ENCODE results near the gene TECRL.

Gene TECRL

GRCh38 chr4:64409300-64409699 lies at the start of gene TECRL:
TSS of gene TECRL (minus strand) at chr4:64409450. CDS start at chr4:64409351, 99 bp downstream.
- no peak for DNase-seq (ENCODE audit: low spot score)

GRCh38 chr4:64432674-64433073 lies 23.4 kb upstream of the TECRL start:
- DNase-seq (ENCODE audit: low spot score) = no peak

- no peak for DNase-seq (ENCODE audit: low spot score)
Measured at GRCh38 chr4:64430933-64431332, 21.7 kb upstream of the TECRL start.

GRCh38 chr4:64417974-64418373 lies 8.7 kb upstream of the TECRL start:
- DNase-seq (ENCODE audit: low spot score) = peak; percentile 56

GRCh38 chr4:64407000-64407399 lies 2.2 kb downstream of the TECRL start:
- no peak for DNase-seq (ENCODE audit: low spot score)

- DNase-seq (ENCODE audit: low spot score) = no peak
Measured at GRCh38 chr4:64405761-64406160, 3.5 kb downstream of the TECRL start.

GRCh38 chr4:64402684-64403083 lies 6.6 kb downstream of the TECRL start:
- no peak for DNase-seq (ENCODE audit: low spot score)

GRCh38 chr4:64399313-64400109 lies 9.7 kb downstream of the TECRL start:
- no peak for DNase-seq (ENCODE audit: low spot score)

- no peak for DNase-seq (ENCODE audit: low spot score)
Measured at GRCh38 chr4:64394469-64394868, 14.8 kb downstream of the TECRL start.

GRCh38 chr4:64388252-64388651 lies 21.0 kb downstream of the TECRL start:
- no peak for DNase-seq (ENCODE audit: low spot score)

GRCh38 chr4:64385220-64385619 lies 24.0 kb downstream of the TECRL start:
- DNase-seq (ENCODE audit: low spot score) = no peak

GRCh38 chr4:64384237-64385203 lies 24.7 kb downstream of the TECRL start:
- DNase-seq (ENCODE audit: low spot score) = no peak

GRCh38 chr4:64368741-64369140 lies 40.5 kb downstream of the TECRL start:
- no peak for DNase-seq (ENCODE audit: low spot score)

- DNase-seq (ENCODE audit: low spot score) = no peak
Measured at GRCh38 chr4:64361399-64361740, 47.9 kb downstream of the TECRL start.

- no peak for DNase-seq (ENCODE audit: low spot score)
Measured at GRCh38 chr4:64360664-64361398, 48.4 kb downstream of the TECRL start.

GRCh38 chr4:64359489-64359888 lies 49.8 kb downstream of the TECRL start:
- no peak for DNase-seq (ENCODE audit: low spot score)

GRCh38 chr4:64353904-64354303 lies 55.3 kb downstream of the TECRL start:
- DNase-seq (ENCODE audit: low spot score) = no peak

GRCh38 chr4:64341711-64342110 lies 67.5 kb downstream of the TECRL start:
- peak; percentile 5 for DNase-seq (ENCODE audit: low spot score)

GRCh38 chr4:64340218-64341110 lies 68.8 kb downstream of the TECRL start:
- no peak for DNase-seq (ENCODE audit: low spot score)

GRCh38 chr4:64334964-64335363 lies 74.3 kb downstream of the TECRL start:
- DNase-seq (ENCODE audit: low spot score) = no peak

GRCh38 chr4:64330143-64330542 lies 79.1 kb downstream of the TECRL start:
- DNase-seq (ENCODE audit: low spot score) = no peak

All from Ammon's horn (tissue), 1 donor.